ENCODE measurements around the gene HS3ST3A1. TPM values are rescaled to one million over a fixed set of nuclear protein-coding genes. Genes with fewer than 3 reads are reported as not detected.

Gene HS3ST3A1
- total RNA-seq, 1 experiment from 2014 or later = not detected

GRCh38 chr17:13546851-13547250 lies 54.9 kb downstream of the HS3ST3A1 start:
- Histone ChIP-seq H3K36me3 (ENCODE audit: insufficient read depth, low read length) (no peaks in the 10 kb centered on the region), H3K9ac (ENCODE audit: low read length) (no peak overlapping the region), H3K27me3 (ENCODE audit: low read length) (no peaks in the 10 kb centered on the region), H3K9me3 (ENCODE audit: low read length) (no peaks in the 10 kb centered on the region), H3K4me3 (ENCODE audit: low read length) (no peak overlapping the region), H2AFZ (ENCODE audit: low read length) (no peak overlapping the region), H3K4me2 (ENCODE audit: low read depth, low read length, poor library complexity, severe bottlenecking) (no peak overlapping the region), H3K4me1 (ENCODE audit: low read length) (no peaks in the 10 kb centered on the region), H4K20me1 (ENCODE audit: insufficient read depth, low read depth, low read length) (no peaks in the 10 kb centered on the region), H3K9me2 (replicated peaks; ENCODE audit: insufficient read depth, low read length) (no peaks in the 10 kb centered on the region), H3K27ac (ENCODE audit: low read length) (no peak overlapping the region), H3K79me2 (ENCODE audit: low read length) (no peaks in the 10 kb centered on the region)
- DNase-seq = no peak

DNA sequence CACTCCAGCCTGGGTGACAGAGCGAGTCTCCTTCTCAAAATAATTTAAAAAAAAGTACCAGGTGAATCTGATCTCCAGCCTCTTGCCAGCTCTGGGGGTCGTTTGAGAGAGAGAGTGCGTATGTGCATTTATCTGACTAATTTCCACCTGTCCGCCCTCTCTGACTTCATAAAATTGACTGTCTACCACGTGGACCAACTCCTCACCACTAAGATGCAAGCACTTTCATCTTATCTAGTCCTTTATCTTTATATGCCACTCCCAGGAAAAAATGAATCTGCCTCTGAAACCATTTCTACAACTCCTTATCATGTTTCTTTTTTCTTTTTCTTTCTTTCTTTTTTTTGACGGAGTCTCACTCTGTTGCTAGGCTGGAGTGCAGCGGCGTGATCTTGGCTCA lies 55.8 kb downstream of the HS3ST3A1 start:
- no peaks in the 10 kb centered on the region for H3K79me2 ChIP-seq (ENCODE audit: low read length)

DNA sequence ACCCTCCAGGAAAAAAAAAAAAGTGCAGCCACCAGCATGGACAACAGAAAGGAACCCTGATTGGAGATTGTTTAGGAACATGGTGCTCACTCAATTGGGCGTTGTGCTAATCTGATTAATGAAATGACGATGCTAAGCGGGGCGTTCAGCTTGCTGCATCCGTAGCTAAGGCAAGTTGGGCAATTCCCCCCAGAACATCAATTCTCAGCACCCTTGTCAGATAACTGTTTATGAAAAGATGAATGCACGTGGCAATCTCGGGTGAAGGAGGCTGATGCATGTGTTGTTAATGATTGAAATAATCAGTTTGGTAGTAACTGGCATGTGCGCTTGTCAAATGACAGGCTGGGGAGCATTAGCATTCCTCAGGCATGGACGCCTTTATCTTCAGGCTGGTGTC lies 57.0 kb downstream of the HS3ST3A1 start:
- Histone ChIP-seq H3K9me3 (ENCODE audit: low read length) (no peaks in the 10 kb centered on the region), H3K36me3 (ENCODE audit: insufficient read depth, low read length) (no peaks in the 10 kb centered on the region), H4K20me1 (ENCODE audit: insufficient read depth, low read depth, low read length) (no peaks in the 10 kb centered on the region), H3K4me2 (ENCODE audit: low read depth, low read length, poor library complexity, severe bottlenecking) (no peak overlapping the region), H3K9me2 (replicated peaks; ENCODE audit: insufficient read depth, low read length) (no peaks in the 10 kb centered on the region), H2AFZ (ENCODE audit: low read length) (no peak overlapping the region), H3K27ac (ENCODE audit: low read length) (no peak overlapping the region), H3K4me1 (ENCODE audit: low read length) (no peaks in the 10 kb centered on the region), H3K27me3 (ENCODE audit: low read length) (no peaks in the 10 kb centered on the region), H3K79me2 (ENCODE audit: low read length) (no peaks in the 10 kb centered on the region), H3K9ac (ENCODE audit: low read length) (no peak overlapping the region), H3K4me3 (ENCODE audit: low read length) (no peak overlapping the region)
- no peak for DNase-seq

More for the DNA sequence above, 55.8 kb downstream of the HS3ST3A1 start:
- Histone ChIP-seq H3K9ac (ENCODE audit: low read length) (no peak overlapping the region), H3K4me2 (ENCODE audit: low read depth, low read length, poor library complexity, severe bottlenecking) (no peak overlapping the region), H3K27ac (ENCODE audit: low read length) (no peak overlapping the region), H3K27me3 (ENCODE audit: low read length) (no peaks in the 10 kb centered on the region), H3K9me2 (replicated peaks; ENCODE audit: insufficient read depth, low read length) (no peaks in the 10 kb centered on the region), H2AFZ (ENCODE audit: low read length) (no peak overlapping the region), H3K36me3 (ENCODE audit: insufficient read depth, low read length) (no peaks in the 10 kb centered on the region), H3K4me3 (ENCODE audit: low read length) (no peak overlapping the region), H3K4me1 (ENCODE audit: low read length) (no peaks in the 10 kb centered on the region), H4K20me1 (ENCODE audit: insufficient read depth, low read depth, low read length) (no peaks in the 10 kb centered on the region), H3K9me3 (ENCODE audit: low read length) (no peaks in the 10 kb centered on the region)
- DNase-seq = no peak

DNA sequence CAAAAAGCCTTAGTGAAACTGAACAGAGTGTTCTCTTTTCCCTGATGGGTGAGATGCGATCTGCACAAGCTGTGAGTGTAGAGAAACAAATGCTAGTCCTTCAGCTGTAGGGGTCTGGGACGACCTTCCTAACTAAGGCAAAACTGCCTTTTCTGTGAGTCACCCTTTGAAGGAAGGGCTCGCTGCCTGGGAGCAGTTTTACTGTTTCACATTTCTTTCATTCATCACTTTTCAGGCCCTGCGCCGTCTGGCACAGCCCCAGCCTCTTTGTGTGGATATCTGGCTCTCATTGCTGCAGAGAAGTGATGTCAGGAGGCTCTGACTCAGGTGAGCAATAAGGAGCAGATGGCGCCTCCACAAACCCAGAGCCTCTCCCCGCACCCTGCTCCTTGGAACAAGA lies 57.4 kb downstream of the HS3ST3A1 start:
- H2AFZ ChIP-seq (ENCODE audit: low read length) = no peak overlapping the region
- H3K36me3 ChIP-seq (ENCODE audit: insufficient read depth, low read length) = no peaks in the 10 kb centered on the region
- no peaks in the 10 kb centered on the region for H3K4me1 ChIP-seq (ENCODE audit: low read length)
- no peak overlapping the region for H3K4me3 ChIP-seq (ENCODE audit: low read length)
- no peak overlapping the region for H3K9ac ChIP-seq (ENCODE audit: low read length)
- no peaks in the 10 kb centered on the region for H3K9me3 ChIP-seq (ENCODE audit: low read length)
- no peak overlapping the region for H3K4me2 ChIP-seq (ENCODE audit: low read depth, low read length, poor library complexity, severe bottlenecking)
- no peaks in the 10 kb centered on the region for H3K79me2 ChIP-seq (ENCODE audit: low read length)
- H3K9me2 ChIP-seq (replicated peaks; ENCODE audit: insufficient read depth, low read length) = no peaks in the 10 kb centered on the region
- no peaks in the 10 kb centered on the region for H4K20me1 ChIP-seq (ENCODE audit: insufficient read depth, low read depth, low read length)
- no peak overlapping the region for H3K27ac ChIP-seq (ENCODE audit: low read length)
- DNase-seq = no peak
- H3K27me3 ChIP-seq (ENCODE audit: low read length) = no peaks in the 10 kb centered on the region

DNA sequence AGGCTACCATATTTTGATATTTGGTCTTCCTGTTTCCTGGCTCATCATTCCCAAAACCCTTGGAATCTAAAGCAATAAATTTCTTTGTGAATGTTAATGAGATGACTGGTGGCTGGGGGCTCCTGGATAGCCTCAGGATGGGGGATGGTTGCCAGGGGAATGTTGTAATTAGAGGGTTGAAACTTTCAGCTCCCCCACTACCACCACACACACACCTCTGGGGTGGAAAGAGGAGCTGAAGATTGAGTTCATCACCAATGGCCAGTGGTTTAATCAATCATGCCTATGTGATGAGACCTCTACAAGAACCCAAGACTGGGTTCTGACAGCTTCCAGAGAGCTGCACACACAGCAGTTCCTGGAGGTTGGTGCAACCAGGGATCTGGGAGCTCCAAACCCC lies 59.1 kb downstream of the HS3ST3A1 start:
- no peak overlapping the region for H3K27ac ChIP-seq (ENCODE audit: low read length)

DNA sequence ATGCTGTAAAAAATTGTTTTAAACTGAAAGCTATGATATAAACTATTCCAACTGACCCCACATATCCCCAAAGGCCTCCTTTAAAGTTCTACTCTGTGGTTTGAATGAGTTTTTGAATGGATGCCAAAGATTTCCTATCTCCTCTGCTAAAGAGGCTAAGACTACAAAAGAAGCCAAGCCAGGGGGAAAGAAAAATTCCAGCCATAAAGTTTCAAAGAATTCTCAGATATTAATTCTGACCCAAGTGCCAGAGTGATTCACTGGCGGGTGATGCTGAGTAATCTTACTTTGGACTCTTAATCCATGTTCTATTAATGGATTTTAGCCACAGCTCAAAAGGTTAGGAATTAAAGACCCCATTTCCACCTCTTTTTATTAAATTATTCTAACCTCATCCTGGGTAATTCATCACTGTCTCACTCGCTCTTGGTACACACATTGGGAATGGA lies 60.7 kb downstream of the HS3ST3A1 start:
- no peaks in the 10 kb centered on the region for H3K79me2 ChIP-seq (ENCODE audit: low read length)
- no peak overlapping the region for H3K27ac ChIP-seq (ENCODE audit: low read length)
- H4K20me1 ChIP-seq (ENCODE audit: insufficient read depth, low read depth, low read length) = no peaks in the 10 kb centered on the region
- no peaks in the 10 kb centered on the region for H3K36me3 ChIP-seq (ENCODE audit: insufficient read depth, low read length)
- H3K4me2 ChIP-seq (ENCODE audit: low read depth, low read length, poor library complexity, severe bottlenecking) = no peak overlapping the region
- no peaks in the 10 kb centered on the region for H3K9me3 ChIP-seq (ENCODE audit: low read length)
- no peak for DNase-seq
- H3K9ac ChIP-seq (ENCODE audit: low read length) = no peak overlapping the region
- no peaks in the 10 kb centered on the region for H3K4me1 ChIP-seq (ENCODE audit: low read length)
- H2AFZ ChIP-seq (ENCODE audit: low read length) = no peak overlapping the region
- no peaks in the 10 kb centered on the region for H3K9me2 ChIP-seq (replicated peaks; ENCODE audit: insufficient read depth, low read length)
- no peak overlapping the region for H3K4me3 ChIP-seq (ENCODE audit: low read length)
- no peaks in the 10 kb centered on the region for H3K27me3 ChIP-seq (ENCODE audit: low read length)

More for the DNA sequence above, 59.1 kb downstream of the HS3ST3A1 start:
- Histone ChIP-seq H4K20me1 (ENCODE audit: insufficient read depth, low read depth, low read length) (no peaks in the 10 kb centered on the region), H3K4me3 (ENCODE audit: low read length) (no peak overlapping the region), H3K9me2 (replicated peaks; ENCODE audit: insufficient read depth, low read length) (no peaks in the 10 kb centered on the region), H3K4me2 (ENCODE audit: low read depth, low read length, poor library complexity, severe bottlenecking) (no peak overlapping the region), H3K36me3 (ENCODE audit: insufficient read depth, low read length) (no peaks in the 10 kb centered on the region), H3K9ac (ENCODE audit: low read length) (no peak overlapping the region), H3K4me1 (ENCODE audit: low read length) (no peaks in the 10 kb centered on the region), H3K9me3 (ENCODE audit: low read length) (no peaks in the 10 kb centered on the region), H3K79me2 (ENCODE audit: low read length) (no peaks in the 10 kb centered on the region), H2AFZ (ENCODE audit: low read length) (no peak overlapping the region), H3K27me3 (ENCODE audit: low read length) (no peaks in the 10 kb centered on the region)
- DNase-seq = no peak

DNA sequence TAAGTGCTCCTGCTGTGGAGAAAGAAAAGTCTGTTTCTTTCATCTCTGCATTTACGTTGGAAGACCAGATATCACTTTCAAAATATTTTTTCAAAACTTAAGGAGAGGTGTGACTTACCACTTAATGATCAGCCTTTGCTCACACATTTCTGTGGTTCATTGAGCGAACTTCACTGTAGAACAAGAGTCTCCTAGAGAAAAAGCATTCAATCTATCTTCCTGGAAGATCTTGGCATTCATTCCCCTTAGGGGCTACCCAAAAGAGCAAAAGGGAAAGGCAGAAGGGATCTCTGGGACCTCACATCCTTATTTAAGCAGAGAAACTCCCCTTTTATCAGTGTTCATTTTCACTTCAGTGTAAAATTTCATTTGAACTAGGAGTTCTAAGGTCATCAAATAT lies 61.2 kb downstream of the HS3ST3A1 start:
- Histone ChIP-seq H3K4me3 (ENCODE audit: low read length) (no peak overlapping the region), H3K4me1 (ENCODE audit: low read length) (no peaks in the 10 kb centered on the region), H4K20me1 (ENCODE audit: insufficient read depth, low read depth, low read length) (no peaks in the 10 kb centered on the region), H3K36me3 (ENCODE audit: insufficient read depth, low read length) (no peaks in the 10 kb centered on the region), H3K9me2 (replicated peaks; ENCODE audit: insufficient read depth, low read length) (no peaks in the 10 kb centered on the region), H3K9ac (ENCODE audit: low read length) (no peak overlapping the region), H3K27me3 (ENCODE audit: low read length) (no peaks in the 10 kb centered on the region), H2AFZ (ENCODE audit: low read length) (no peak overlapping the region), H3K9me3 (ENCODE audit: low read length) (no peaks in the 10 kb centered on the region), H3K27ac (ENCODE audit: low read length) (no peak overlapping the region), H3K79me2 (ENCODE audit: low read length) (no peaks in the 10 kb centered on the region), H3K4me2 (ENCODE audit: low read depth, low read length, poor library complexity, severe bottlenecking) (no peak overlapping the region)
- no peak for DNase-seq

- Histone ChIP-seq H3K27me3 (ENCODE audit: low read length) (no peaks in the 10 kb centered on the region), H3K4me2 (ENCODE audit: low read depth, low read length, poor library complexity, severe bottlenecking) (no peak overlapping the region), H3K79me2 (ENCODE audit: low read length) (no peaks in the 10 kb centered on the region), H3K27ac (ENCODE audit: low read length) (no peak overlapping the region), H3K36me3 (ENCODE audit: insufficient read depth, low read length) (no peaks in the 10 kb centered on the region), H3K9me3 (ENCODE audit: low read length) (no peaks in the 10 kb centered on the region), H2AFZ (ENCODE audit: low read length) (no peak overlapping the region), H3K9me2 (replicated peaks; ENCODE audit: insufficient read depth, low read length) (no peaks in the 10 kb centered on the region), H3K4me1 (ENCODE audit: low read length) (no peaks in the 10 kb centered on the region), H4K20me1 (ENCODE audit: insufficient read depth, low read depth, low read length) (no peaks in the 10 kb centered on the region), H3K4me3 (ENCODE audit: low read length) (no peak overlapping the region), H3K9ac (ENCODE audit: low read length) (no peak overlapping the region)
- no peak for DNase-seq
These were observed 62.3 kb downstream of the HS3ST3A1 start for GRCh38 chr17:13539421-13539820.

DNA sequence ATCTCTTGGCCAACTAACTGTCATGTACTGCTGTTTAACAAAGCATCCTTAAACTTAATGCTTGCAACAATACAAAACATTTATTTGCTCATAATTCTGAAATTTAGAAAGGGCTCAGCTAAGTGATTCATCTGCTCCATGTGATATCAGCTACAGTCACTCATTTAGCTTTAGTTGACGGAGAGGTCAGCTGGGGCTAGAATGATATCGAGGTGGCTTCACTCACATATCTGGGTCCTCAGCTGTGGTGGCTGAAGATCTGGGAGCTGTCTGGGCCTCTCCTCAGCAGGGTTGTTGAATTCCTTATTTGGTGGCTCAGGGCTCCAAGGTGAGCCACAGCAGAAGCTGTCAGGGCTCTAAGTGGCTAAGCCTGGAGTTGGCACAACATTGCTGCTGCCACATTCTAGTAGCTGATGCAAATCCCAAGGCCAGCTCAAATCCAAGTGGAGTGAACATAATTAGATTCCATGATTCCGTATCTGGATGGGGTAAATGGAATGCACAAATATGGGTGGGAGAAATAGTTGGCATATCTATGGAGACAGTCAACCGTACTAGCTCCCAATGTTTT lies 62.8 kb downstream of the HS3ST3A1 start:
- Histone ChIP-seq H2AFZ (ENCODE audit: low read length) (no peak overlapping the region), H3K27me3 (ENCODE audit: low read length) (no peaks in the 10 kb centered on the region), H3K36me3 (ENCODE audit: insufficient read depth, low read length) (no peaks in the 10 kb centered on the region), H3K79me2 (ENCODE audit: low read length) (no peaks in the 10 kb centered on the region), H3K4me2 (ENCODE audit: low read depth, low read length, poor library complexity, severe bottlenecking) (no peak overlapping the region), H3K4me1 (ENCODE audit: low read length) (no peaks in the 10 kb centered on the region), H3K27ac (ENCODE audit: low read length) (no peak overlapping the region), H3K9me3 (ENCODE audit: low read length) (no peaks in the 10 kb centered on the region), H4K20me1 (ENCODE audit: insufficient read depth, low read depth, low read length) (no peaks in the 10 kb centered on the region), H3K9ac (ENCODE audit: low read length) (no peak overlapping the region), H3K9me2 (replicated peaks; ENCODE audit: insufficient read depth, low read length) (no peaks in the 10 kb centered on the region), H3K4me3 (ENCODE audit: low read length) (no peak overlapping the region)
- no peak for DNase-seq

All from Karpas-422 (cell line).